ENCODE results near the gene NDUFB7.
"Not testable (repeated sequence)": the region's sequence is repeated elsewhere in the genome, so short reads cannot be mapped to it uniquely, and the experiment has no call there.

DNA sequence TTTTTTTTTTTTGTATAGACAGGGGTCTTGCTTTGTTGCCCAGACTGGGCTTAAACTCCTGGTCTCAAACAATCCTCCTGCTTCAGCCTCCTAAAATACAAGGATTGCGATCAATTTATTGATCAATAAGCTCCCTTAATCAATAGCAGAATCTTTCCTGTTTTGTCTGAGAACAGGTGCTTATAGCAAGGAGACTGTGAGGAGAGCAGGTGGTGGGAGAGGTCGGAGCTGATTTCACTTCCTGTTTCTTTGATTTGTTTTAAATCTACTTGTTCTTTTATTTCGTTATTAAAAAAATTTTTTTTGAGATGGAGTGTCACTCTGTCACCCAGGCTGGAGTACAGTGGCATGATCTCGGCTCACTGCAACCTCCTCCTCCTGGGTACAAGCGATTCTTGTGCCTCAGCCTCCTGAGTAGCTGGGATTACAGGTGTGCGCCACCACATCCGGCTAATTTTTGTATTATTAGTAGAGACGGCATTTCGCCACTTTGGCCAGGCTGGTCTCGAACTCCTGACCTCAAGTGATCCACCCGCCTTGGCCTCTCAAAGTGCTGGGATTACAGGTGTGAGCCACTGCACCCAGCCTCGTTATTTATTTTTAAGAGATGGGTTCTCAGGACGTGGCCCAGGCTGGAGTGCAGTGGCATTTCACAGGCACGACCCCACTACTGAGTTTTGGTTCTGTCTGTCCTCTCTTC lies 41.7 kb upstream of the NDUFB7 start:
- TF ChIP-seq, protein P1, sequence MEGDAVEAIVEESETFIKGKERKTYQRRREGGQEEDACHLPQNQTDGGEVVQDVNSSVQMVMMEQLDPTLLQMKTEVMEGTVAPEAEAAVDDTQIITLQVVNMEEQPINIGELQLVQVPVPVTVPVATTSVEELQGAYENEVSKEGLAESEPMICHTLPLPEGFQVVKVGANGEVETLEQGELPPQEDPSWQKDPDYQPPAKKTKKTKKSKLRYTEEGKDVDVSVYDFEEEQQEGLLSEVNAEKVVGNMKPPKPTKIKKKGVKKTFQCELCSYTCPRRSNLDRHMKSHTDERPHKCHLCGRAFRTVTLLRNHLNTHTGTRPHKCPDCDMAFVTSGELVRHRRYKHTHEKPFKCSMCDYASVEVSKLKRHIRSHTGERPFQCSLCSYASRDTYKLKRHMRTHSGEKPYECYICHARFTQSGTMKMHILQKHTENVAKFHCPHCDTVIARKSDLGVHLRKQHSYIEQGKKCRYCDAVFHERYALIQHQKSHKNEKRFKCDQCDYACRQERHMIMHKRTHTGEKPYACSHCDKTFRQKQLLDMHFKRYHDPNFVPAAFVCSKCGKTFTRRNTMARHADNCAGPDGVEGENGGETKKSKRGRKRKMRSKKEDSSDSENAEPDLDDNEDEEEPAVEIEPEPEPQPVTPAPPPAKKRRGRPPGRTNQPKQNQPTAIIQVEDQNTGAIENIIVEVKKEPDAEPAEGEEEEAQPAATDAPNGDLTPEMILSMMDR (conservative IDR thresholded peaks at IDR 0.05; ENCODE audit: low read depth in 2 of 2), result not testable (repeated sequence)
- not testable (repeated sequence) for TF ChIP-seq EZH2phosphoT487 (IDR thresholded peaks at IDR 0.05; ENCODE audit: unreplicated experiment); EZH2 (IDR thresholded peaks at IDR 0.05; ENCODE audit: low read depth, unreplicated experiment); POLR2AphosphoS5 (IDR thresholded peaks at IDR 0.05; ENCODE audit: low read depth); NANOG (IDR thresholded peaks at IDR 0.05; ENCODE audit: borderline replicate concordance)
- TF ChIP-seq, protein P2, sequence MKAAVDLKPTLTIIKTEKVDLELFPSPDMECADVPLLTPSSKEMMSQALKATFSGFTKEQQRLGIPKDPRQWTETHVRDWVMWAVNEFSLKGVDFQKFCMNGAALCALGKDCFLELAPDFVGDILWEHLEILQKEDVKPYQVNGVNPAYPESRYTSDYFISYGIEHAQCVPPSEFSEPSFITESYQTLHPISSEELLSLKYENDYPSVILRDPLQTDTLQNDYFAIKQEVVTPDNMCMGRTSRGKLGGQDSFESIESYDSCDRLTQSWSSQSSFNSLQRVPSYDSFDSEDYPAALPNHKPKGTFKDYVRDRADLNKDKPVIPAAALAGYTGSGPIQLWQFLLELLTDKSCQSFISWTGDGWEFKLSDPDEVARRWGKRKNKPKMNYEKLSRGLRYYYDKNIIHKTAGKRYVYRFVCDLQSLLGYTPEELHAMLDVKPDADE (IDR thresholded peaks at IDR 0.05), result not testable (repeated sequence)
- TF ChIP-seq, protein P3, sequence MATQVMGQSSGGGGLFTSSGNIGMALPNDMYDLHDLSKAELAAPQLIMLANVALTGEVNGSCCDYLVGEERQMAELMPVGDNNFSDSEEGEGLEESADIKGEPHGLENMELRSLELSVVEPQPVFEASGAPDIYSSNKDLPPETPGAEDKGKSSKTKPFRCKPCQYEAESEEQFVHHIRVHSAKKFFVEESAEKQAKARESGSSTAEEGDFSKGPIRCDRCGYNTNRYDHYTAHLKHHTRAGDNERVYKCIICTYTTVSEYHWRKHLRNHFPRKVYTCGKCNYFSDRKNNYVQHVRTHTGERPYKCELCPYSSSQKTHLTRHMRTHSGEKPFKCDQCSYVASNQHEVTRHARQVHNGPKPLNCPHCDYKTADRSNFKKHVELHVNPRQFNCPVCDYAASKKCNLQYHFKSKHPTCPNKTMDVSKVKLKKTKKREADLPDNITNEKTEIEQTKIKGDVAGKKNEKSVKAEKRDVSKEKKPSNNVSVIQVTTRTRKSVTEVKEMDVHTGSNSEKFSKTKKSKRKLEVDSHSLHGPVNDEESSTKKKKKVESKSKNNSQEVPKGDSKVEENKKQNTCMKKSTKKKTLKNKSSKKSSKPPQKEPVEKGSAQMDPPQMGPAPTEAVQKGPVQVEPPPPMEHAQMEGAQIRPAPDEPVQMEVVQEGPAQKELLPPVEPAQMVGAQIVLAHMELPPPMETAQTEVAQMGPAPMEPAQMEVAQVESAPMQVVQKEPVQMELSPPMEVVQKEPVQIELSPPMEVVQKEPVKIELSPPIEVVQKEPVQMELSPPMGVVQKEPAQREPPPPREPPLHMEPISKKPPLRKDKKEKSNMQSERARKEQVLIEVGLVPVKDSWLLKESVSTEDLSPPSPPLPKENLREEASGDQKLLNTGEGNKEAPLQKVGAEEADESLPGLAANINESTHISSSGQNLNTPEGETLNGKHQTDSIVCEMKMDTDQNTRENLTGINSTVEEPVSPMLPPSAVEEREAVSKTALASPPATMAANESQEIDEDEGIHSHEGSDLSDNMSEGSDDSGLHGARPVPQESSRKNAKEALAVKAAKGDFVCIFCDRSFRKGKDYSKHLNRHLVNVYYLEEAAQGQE (IDR thresholded peaks at IDR 0.05; ENCODE audit: unreplicated experiment), result not testable (repeated sequence)

Measured in GM23338 (cell line).